NCI-H1417 treated with DMSO at 0.1 percent for 48 hours (cell line): ENCODE results near the gene EPOP.
"Not testable (repeated sequence)": the region's sequence is repeated elsewhere in the genome, so short reads cannot be mapped to it uniquely, and the experiment has no call there.

Source experiments
- DNase-seq: peaks from one replicate; lab custom pipeline; 2025; lab: John Stamatoyannopoulos, UW

EPOP gene

GRCh38 chr17:38653230-38653629 lies 21.5 kb downstream of the EPOP start:
- no peak for DNase-seq

GRCh38 chr17:38650653-38651173 lies 24.0 kb downstream of the EPOP start:
- DNase-seq = not testable (repeated sequence)

GRCh38 chr17:38637951-38638350 lies 36.8 kb downstream of the EPOP start:
- DNase-seq = no peak

- DNase-seq = no peak
These were observed 38.7 kb downstream of the EPOP start for GRCh38 chr17:38636054-38636453.

GRCh38 chr17:38632334-38632733 lies 42.4 kb downstream of the EPOP start:
- DNase-seq = no peak

- DNase-seq = no peak
These were observed 46.3 kb downstream of the EPOP start for GRCh38 chr17:38628441-38628840.

GRCh38 chr17:38627957-38628356 lies 46.8 kb downstream of the EPOP start:
- DNase-seq = no peak

- not testable (repeated sequence) for DNase-seq
These were observed 48.0 kb downstream of the EPOP start for GRCh38 chr17:38626606-38627226.

- DNase-seq = no peak
These were observed 49.3 kb downstream of the EPOP start for GRCh38 chr17:38625482-38625881.

- not testable (repeated sequence) for DNase-seq
These were observed 49.9 kb downstream of the EPOP start for GRCh38 chr17:38624782-38625355.
